OCI-LY7 (cell line): ENCODE results near the gene HDAC9. TPM values are rescaled to one million over a fixed set of nuclear protein-coding genes. Genes with fewer than 3 reads are reported as not detected.

Source experiments
- BruUV-seq: library from RNA; stranded (reverse); fragments of 400-500 nt; replicated peaks from 2 replicates; lab custom pipeline; 2021; lab: Mats Ljungman, UMichigan
- CTCF ChIA-PET: fragments of 300-600 bp; sonication (Branson Sonifier 250); formaldehyde crosslinking; loops from one replicate; lab custom pipeline; 2022; ENCODE audit warnings: antibody characterized with exemption; ENCODE audit not compliant: unreplicated experiment; lab: Charles Lee
- POLR2A ChIA-PET: fragments of 300-600 bp; sonication (Branson Sonifier 250); formaldehyde crosslinking; loops from one replicate; lab custom pipeline; 2022; ENCODE audit warnings: antibody characterized with exemption; lab: Charles Lee
- DNase-seq: peaks from one replicate; pipeline ENCODE4 v3.0.0-alpha.2; 2015; ENCODE audit warnings: low spot score
- H2AFZ ChIP-seq: fragments of 200-600 bp; sonication (generic), shearing (Covaris generic); 2 replicates; pipeline ENCODE4 v1.6.1; 2014; ENCODE audit warnings: mild to moderate bottlenecking, antibody characterized with exemption, low read length, moderate library complexity
- H3K27ac ChIP-seq: fragments of 200-600 bp; sonication (generic); 2 replicates; pipeline ENCODE4 v1.5.1; 2014; ENCODE audit warnings: mixed run types, low read depth, mild to moderate bottlenecking, moderate library complexity, low read length, inconsistent platforms; ENCODE audit not compliant: poor library complexity, severe bottlenecking
- H3K36me3 ChIP-seq: fragments of 200-600 bp; sonication (generic); 2 replicates; pipeline ENCODE4 v1.6.1; 2014; ENCODE audit warnings: mild to moderate bottlenecking, antibody characterized with exemption, low read length, moderate library complexity, mixed read lengths; ENCODE audit not compliant: insufficient read depth
- H3K4me1 ChIP-seq: fragments of 200-600 bp; sonication (generic); 2 replicates; pipeline ENCODE4 v1.5.1; 2014; ENCODE audit warnings: mild to moderate bottlenecking, low read length; ENCODE audit not compliant: insufficient read depth, poor library complexity, severe bottlenecking
- H3K4me2 ChIP-seq: fragments of 200-600 bp; sonication (generic); 2 replicates; pipeline ENCODE4 v1.6.1; 2014; ENCODE audit warnings: mild to moderate bottlenecking, low read length
- H3K4me3 ChIP-seq: fragments of 200-600 bp; sonication (generic); 2 replicates; pipeline ENCODE4 v1.5.1; 2014; ENCODE audit warnings: mild to moderate bottlenecking, low read depth, low read length; ENCODE audit not compliant: poor library complexity, severe bottlenecking
- H3K79me2 ChIP-seq: fragments of 200-600 bp; sonication (generic); 2 replicates; pipeline ENCODE4 v1.6.1; 2016; ENCODE audit warnings: low read depth, mild to moderate bottlenecking, low read length, moderate library complexity, mixed read lengths; ENCODE audit not compliant: insufficient read depth
- H3K9me2 ChIP-seq: fragments of 200-600 bp; sonication (generic); 2 replicates; pipeline ENCODE4 v1.6.1; 2016; ENCODE audit warnings: mild to moderate bottlenecking, low read length, mixed read lengths; ENCODE audit not compliant: insufficient read depth
- H3K9me3 ChIP-seq: fragments of 200-600 bp; sonication (generic); 2 replicates; pipeline ENCODE4 v1.6.1; 2014; ENCODE audit warnings: mild to moderate bottlenecking, mixed run types, low read length, mixed read lengths
- H4K20me1 ChIP-seq: fragments of 200-600 bp; sonication (generic); 2 replicates; pipeline ENCODE4 v1.6.1; 2014; ENCODE audit warnings: mild to moderate bottlenecking, antibody characterized with exemption, low read length, moderate library complexity, mixed read lengths; ENCODE audit not compliant: insufficient read depth
- EZH2phosphoT487 ChIP-seq: fragments of 200-600 bp; sonication (generic); IDR thresholded peaks from 2 replicates; pipeline ENCODE4 v1.6.1; 2018; ENCODE audit warnings: low read depth, borderline replicate concordance, mild to moderate bottlenecking, mixed run types, antibody characterized with exemption, low read length, moderate library complexity, mixed read lengths
- intact Hi-C: fragments of 100-400 bp; cut with micrococcal nuclease; formaldehyde crosslinking; loops from one replicate; pipeline ENCODE4 v1.10.0; 2022; ENCODE audit not compliant: unreplicated experiment
- total RNA-seq, 2 experiments: library from RNA; depleted of rRNA in 1 of 2; stranded (reverse); fragments of >200 nt in 1 of 2; shearing (Covaris generic) in 1 of 2; gene quantifications; 2 replicates each; pipeline ENCODE4 v1.2.3, GENCODE V29; 2014 to 2022
- TF ChIP-seq, protein P1 (sequence below): fragments of 200-600 bp; sonication (generic); conservative IDR thresholded peaks from 2 replicates; pipeline ENCODE4 v1.5.1; 2014; ENCODE audit warnings: mild to moderate bottlenecking, antibody characterized with exemption, low read length, moderate library complexity, mixed read lengths

HDAC9 gene
- total RNA-seq, 2 experiments from 2014 or later, result 58.8 to 91.7 TPM

- H3K9me2 ChIP-seq, result no peaks in the 10 kb centered on the region
- no peak overlapping the region for H3K27ac ChIP-seq
- POLR2A ChIA-PET, result no interaction called here
- H3K36me3 ChIP-seq, result no peaks in the 10 kb centered on the region
- CTCF ChIA-PET, result no interaction called here
- TF ChIP-seq EZH2phosphoT487, result no peak
- TF ChIP-seq, protein P1, sequence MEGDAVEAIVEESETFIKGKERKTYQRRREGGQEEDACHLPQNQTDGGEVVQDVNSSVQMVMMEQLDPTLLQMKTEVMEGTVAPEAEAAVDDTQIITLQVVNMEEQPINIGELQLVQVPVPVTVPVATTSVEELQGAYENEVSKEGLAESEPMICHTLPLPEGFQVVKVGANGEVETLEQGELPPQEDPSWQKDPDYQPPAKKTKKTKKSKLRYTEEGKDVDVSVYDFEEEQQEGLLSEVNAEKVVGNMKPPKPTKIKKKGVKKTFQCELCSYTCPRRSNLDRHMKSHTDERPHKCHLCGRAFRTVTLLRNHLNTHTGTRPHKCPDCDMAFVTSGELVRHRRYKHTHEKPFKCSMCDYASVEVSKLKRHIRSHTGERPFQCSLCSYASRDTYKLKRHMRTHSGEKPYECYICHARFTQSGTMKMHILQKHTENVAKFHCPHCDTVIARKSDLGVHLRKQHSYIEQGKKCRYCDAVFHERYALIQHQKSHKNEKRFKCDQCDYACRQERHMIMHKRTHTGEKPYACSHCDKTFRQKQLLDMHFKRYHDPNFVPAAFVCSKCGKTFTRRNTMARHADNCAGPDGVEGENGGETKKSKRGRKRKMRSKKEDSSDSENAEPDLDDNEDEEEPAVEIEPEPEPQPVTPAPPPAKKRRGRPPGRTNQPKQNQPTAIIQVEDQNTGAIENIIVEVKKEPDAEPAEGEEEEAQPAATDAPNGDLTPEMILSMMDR, result no peak
- no peak overlapping the region for H2AFZ ChIP-seq
- intact Hi-C loops, result no loop called here
- no peak overlapping the region for H3K4me3 ChIP-seq
- no peaks in the 10 kb centered on the region for H3K9me3 ChIP-seq
- H4K20me1 ChIP-seq, result no peaks in the 10 kb centered on the region
- no peaks in the 10 kb centered on the region for H3K79me2 ChIP-seq
- no peak overlapping the region for H3K4me2 ChIP-seq
- no peaks in the 10 kb centered on the region for H3K4me1 ChIP-seq
- no TSS peak for BruUV-seq
- no peak for DNase-seq
Measured at GRCh38 chr7:19001854-19002253, 506.3 kb downstream of the HDAC9 start.

DNA sequence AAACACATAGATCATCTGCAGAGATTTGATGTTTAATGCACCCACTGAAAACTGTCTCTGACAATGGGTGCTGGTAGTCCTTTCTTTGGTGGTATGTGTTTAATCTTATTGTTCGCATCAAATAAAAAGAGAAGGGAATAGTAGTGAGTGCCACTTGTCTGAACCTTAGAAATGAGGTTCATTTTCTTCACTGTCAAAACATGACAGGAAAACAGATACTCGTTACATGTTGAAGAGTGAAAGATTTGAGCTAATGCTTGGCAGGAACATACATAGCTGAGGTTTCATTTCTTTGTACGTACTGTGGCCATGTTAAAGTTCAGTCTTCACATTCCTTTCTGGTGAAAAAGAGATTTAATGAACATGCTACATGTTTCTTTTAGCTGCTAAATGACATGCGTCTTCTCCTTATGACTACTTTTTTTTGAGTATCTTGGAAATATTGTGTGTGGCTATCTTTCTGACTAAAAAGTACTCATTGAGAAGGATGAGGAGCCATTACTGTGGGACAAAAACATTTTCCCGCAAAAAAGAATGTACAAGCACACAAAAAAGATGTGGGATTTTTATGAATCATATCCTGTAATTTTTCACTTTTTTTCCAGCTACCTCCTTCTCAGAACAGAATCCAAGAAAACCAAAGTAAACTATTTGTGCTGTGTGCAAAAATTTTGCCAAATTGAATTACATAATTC is 513.8 kb downstream of the HDAC9 start:
- Histone ChIP-seq H3K36me3 (no peaks in the 10 kb centered on the region), H3K9me2 (no peaks in the 10 kb centered on the region), H3K9me3 (no peaks in the 10 kb centered on the region), H3K4me2 (no peak overlapping the region), H3K4me3 (no peak overlapping the region), H3K27ac (no peak overlapping the region), H3K4me1 (no peaks in the 10 kb centered on the region), H2AFZ (no peak overlapping the region), H3K79me2 (no peaks in the 10 kb centered on the region), H4K20me1 (no peaks in the 10 kb centered on the region)
- TF ChIP-seq, protein P1, result no peak
- TF ChIP-seq EZH2phosphoT487, result no peak
- intact Hi-C loops, result no loop called here
- ChIA-PET CTCF (no interaction called here), POLR2A (no interaction called here)
- no TSS peak for BruUV-seq
- DNase-seq, result no peak

DNA sequence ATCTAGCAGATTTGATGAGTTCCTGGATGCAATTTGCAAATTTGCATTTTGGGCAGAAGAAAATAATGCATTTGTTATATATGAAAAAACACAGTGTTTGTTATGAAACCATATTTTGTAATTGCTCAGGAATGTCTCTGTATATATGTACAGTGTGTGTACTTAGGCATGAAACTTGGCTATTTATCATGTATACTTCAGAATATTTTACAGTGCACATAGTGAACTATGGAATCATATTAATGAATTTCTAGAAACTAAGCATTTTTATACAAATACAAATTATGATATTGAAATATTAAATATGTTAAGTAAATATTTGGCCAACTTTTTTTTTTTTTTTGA is 514.4 kb downstream of the HDAC9 start:
- intact Hi-C loops, result no loop called here
- no peak overlapping the region for H3K4me3 ChIP-seq
- H3K36me3 ChIP-seq, result no peaks in the 10 kb centered on the region
- no peak for DNase-seq
- POLR2A ChIA-PET, result interaction anchor here (0.6 kb wide), 1 partner anchor 224 kb away, joined by 3 read pairs; no protein-coding TSS in a partner anchor
- CTCF ChIA-PET, result no interaction called here
- H3K79me2 ChIP-seq, result no peaks in the 10 kb centered on the region
- BruUV-seq, result no TSS peak
- TF ChIP-seq EZH2phosphoT487, result no peak
- TF ChIP-seq, protein P1, result no peak
- H4K20me1 ChIP-seq, result no peaks in the 10 kb centered on the region
- H3K27ac ChIP-seq, result no peak overlapping the region
- H3K4me2 ChIP-seq, result no peak overlapping the region
- no peaks in the 10 kb centered on the region for H3K9me2 ChIP-seq
- no peaks in the 10 kb centered on the region for H3K4me1 ChIP-seq
- H2AFZ ChIP-seq, result no peak overlapping the region
- H3K9me3 ChIP-seq, result no peaks in the 10 kb centered on the region
